ENCODE data around the gene PRKACB. TPM values are rescaled to one million over a fixed set of nuclear protein-coding genes. Genes with fewer than 3 reads are reported as not detected.
A peak's percentile ranks its signal among the peaks of the same experiment; 100 is the strongest.

The PRKACB gene
- total RNA-seq, 2 donors from 2014 or later = 72.8 to 77.6 TPM

DNA sequence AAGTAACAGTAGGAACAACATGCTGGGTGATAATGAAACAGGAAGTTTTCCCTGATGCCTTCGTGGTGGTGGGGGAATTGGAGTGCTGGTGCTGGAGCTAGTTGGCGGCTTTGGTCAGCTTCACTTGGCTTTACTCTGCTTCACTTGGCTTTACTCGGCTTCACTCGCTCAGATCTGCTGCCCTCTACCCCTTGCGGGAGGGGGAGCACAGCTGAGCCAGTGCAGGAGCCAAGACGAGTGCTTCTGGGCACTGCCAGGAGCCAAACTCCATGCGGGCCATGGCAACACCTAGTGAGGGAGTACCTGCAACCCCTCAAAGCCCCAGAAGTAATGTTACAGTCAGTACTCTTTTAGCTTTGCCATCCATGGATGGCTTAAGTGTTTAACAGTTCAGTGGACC, 10.6 kb upstream of the PRKACB start:
- peaks cover 9% of the 10 kb centered on the region for H3K4me1 Mint-ChIP-seq
- no peak overlapping the region for H3K27ac Mint-ChIP-seq
- DNase-seq (no peak), ATAC-seq (no peak)
- peaks cover 2% of the 10 kb centered on the region for H3K36me3 Mint-ChIP-seq (ENCODE audit: low read depth)
- H3K9me3 ChIP-seq (ENCODE audit: control insufficient read depth, low read length, poor library complexity, severe bottlenecking) = no peaks in the 10 kb centered on the region
- peaks cover 6% of the 10 kb centered on the region for H3K27me3 Mint-ChIP-seq
- H3K4me3 Mint-ChIP-seq = no peak overlapping the region

DNA sequence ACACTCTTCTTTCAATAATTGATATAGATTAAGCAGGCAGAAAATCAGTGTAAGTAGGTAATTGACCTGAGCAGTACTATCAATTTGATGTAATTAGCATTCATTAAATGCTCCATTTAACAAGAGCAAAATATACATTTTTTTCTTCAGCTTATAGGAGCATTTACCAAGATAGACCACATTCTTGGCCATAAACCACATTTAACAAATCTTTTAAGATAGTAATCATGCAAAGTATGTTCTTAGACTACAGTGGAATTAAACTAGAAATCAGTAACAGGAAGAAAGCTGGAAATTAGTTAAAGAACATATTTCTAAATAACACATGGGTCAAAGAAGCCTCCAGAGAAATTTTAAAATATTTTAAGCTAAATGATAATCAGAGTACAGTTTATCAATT, 8.7 kb upstream of the PRKACB start:
- no peak overlapping the region for H3K27ac Mint-ChIP-seq
- no peaks in the 10 kb centered on the region for H3K36me3 Mint-ChIP-seq (ENCODE audit: low read depth)
- H3K4me3 Mint-ChIP-seq = no peak overlapping the region
- H3K9me3 ChIP-seq (ENCODE audit: control insufficient read depth, low read length, poor library complexity, severe bottlenecking) = no peaks in the 10 kb centered on the region
- H3K27me3 Mint-ChIP-seq = peaks cover 6% of the 10 kb centered on the region
- ATAC-seq (no peak), DNase-seq (no peak)
- peaks cover 9% of the 10 kb centered on the region for H3K4me1 Mint-ChIP-seq

- Mint-ChIP-seq H3K4me3 (no peak overlapping the region), H3K27ac (peak overlapping the region; percentile 67), H3K36me3 (ENCODE audit: low read depth) (no peaks in the 10 kb centered on the region), H3K27me3 (no peaks in the 10 kb centered on the region), H3K4me1 (peaks cover 13% of the 10 kb centered on the region)
- ATAC-seq (no peak), DNase-seq (no peak)
- H3K9me3 ChIP-seq (ENCODE audit: control insufficient read depth, low read length, poor library complexity, severe bottlenecking) = no peaks in the 10 kb centered on the region
These were observed 2.7 kb upstream of the PRKACB start for GRCh38 chr1:84141182-84142003.

GRCh38 chr1:84145068-84145467, 997 bp downstream of the PRKACB start:
- H3K27ac Mint-ChIP-seq = peak overlapping the region; percentile 97
- no peak for DNase-seq
- no peaks in the 10 kb centered on the region for H3K36me3 Mint-ChIP-seq (ENCODE audit: low read depth)
- no peaks in the 10 kb centered on the region for H3K27me3 Mint-ChIP-seq
- H3K4me1 Mint-ChIP-seq = peaks cover 19% of the 10 kb centered on the region
- H3K9me3 ChIP-seq (ENCODE audit: control insufficient read depth, low read length, poor library complexity, severe bottlenecking) = no peaks in the 10 kb centered on the region
- peak; percentile 46 for ATAC-seq
- peak overlapping the region; percentile 93 for H3K4me3 Mint-ChIP-seq

DNA sequence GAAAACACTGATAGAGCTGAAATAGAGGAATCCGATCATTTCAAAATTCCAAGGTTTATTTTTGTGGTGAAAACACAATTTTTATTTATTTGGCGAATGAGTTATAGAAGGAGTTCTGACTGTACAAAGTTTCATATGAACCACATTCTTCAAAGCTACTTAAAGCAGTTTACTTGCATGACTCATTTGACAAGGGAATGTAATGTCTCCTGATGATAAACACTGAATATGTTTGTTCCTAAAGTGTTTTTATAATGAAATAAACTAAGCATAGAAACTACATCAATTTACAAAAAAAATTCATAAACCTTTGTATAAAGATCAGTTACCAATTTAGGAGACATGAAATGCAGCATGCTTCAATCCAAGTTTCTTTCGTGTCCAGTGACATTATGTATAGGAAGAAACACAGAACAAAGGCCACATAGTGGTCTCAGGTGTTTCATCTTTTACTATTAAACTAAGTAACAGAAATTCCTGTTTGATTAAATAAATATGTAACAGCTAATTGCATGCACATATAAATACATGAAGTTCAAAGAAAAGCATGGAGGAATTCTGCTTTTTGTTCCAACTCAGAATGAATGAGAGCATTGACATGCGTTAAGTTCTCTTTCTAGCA, 2.5 kb downstream of the PRKACB start:
- DNase-seq (no peak), ATAC-seq (no peak)
- Mint-ChIP-seq H3K27me3 (no peaks in the 10 kb centered on the region), H3K36me3 (ENCODE audit: low read depth) (peaks cover 2% of the 10 kb centered on the region), H3K4me1 (peaks cover 25% of the 10 kb centered on the region), H3K27ac (peak overlapping the region; percentile 97), H3K4me3 (peak overlapping the region; percentile 93)
- no peaks in the 10 kb centered on the region for H3K9me3 ChIP-seq (ENCODE audit: control insufficient read depth, low read length, poor library complexity, severe bottlenecking)

- Mint-ChIP-seq H3K27me3 (no peaks in the 10 kb centered on the region), H3K4me3 (no peak overlapping the region), H3K4me1 (peaks cover 36% of the 10 kb centered on the region), H3K36me3 (ENCODE audit: low read depth) (peaks cover 8% of the 10 kb centered on the region), H3K27ac (no peak overlapping the region)
- no peaks in the 10 kb centered on the region for H3K9me3 ChIP-seq (ENCODE audit: control insufficient read depth, low read length, poor library complexity, severe bottlenecking)
- DNase-seq = no peak
- ATAC-seq = no peak
These were observed 4.7 kb downstream of the PRKACB start for GRCh38 chr1:84148758-84149157.

GRCh38 chr1:84152649-84153056, 8.6 kb downstream of the PRKACB start:
- ATAC-seq = peak; percentile 21
- Mint-ChIP-seq H3K36me3 (ENCODE audit: low read depth) (peaks cover 9% of the 10 kb centered on the region), H3K4me3 (peak overlapping the region; percentile 62), H3K4me1 (peaks cover 51% of the 10 kb centered on the region), H3K27me3 (no peaks in the 10 kb centered on the region), H3K27ac (no peak overlapping the region)
- no peak for DNase-seq
- no peaks in the 10 kb centered on the region for H3K9me3 ChIP-seq (ENCODE audit: control insufficient read depth, low read length, poor library complexity, severe bottlenecking)

DNA sequence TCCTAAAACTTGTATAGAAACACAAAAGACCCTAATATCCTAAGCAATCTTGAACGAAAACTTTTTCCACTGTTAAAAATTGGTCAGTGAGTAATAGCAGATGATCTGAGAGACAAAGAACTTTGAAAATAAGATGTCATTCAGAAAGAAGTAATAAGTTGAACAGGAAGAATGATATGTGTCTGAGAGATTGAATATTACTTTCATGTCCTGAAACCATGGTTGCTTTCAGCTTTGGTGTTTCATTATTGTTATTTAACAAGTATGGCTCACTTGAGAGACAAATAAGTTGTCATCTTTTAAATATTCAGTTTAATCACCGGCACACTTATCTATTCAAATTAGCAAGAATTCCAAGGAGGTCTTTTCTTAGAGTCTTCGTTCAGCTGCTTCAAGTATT, 11.4 kb downstream of the PRKACB start:
- ATAC-seq = no peak
- no peaks in the 10 kb centered on the region for H3K9me3 ChIP-seq (ENCODE audit: control insufficient read depth, low read length, poor library complexity, severe bottlenecking)
- H3K27ac Mint-ChIP-seq = no peak overlapping the region
- H3K27me3 Mint-ChIP-seq = no peaks in the 10 kb centered on the region
- H3K4me1 Mint-ChIP-seq = peaks cover 57% of the 10 kb centered on the region
- H3K4me3 Mint-ChIP-seq = no peak overlapping the region
- H3K36me3 Mint-ChIP-seq (ENCODE audit: low read depth) = peaks cover 9% of the 10 kb centered on the region
- no peak for DNase-seq

DNA sequence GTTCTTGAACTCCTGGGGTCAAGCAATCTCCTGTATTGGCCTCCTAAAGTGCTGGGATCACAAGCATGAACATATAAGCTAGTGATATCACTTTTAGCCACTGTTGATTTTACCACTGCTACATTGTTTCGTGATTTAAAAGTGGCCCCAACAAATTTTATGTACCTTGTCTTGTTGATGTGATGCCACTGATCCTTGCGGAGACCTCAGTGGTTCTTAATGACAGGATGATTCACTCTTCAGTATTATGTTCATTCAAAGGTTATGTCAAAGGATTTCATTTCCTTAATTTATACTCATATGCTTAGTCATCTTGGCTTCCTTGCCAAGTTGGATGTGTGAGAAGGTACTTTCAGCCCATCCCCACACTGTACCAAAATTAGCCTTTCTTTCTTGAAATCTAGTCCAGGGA, 12.1 kb downstream of the PRKACB start:
- DNase-seq (no peak), ATAC-seq (peak; percentile 32)
- Mint-ChIP-seq H3K4me3 (no peak overlapping the region), H3K27ac (no peak overlapping the region), H3K27me3 (no peaks in the 10 kb centered on the region), H3K4me1 (peaks cover 57% of the 10 kb centered on the region), H3K36me3 (ENCODE audit: low read depth) (peaks cover 8% of the 10 kb centered on the region)
- H3K9me3 ChIP-seq (ENCODE audit: control insufficient read depth, low read length, poor library complexity, severe bottlenecking) = no peaks in the 10 kb centered on the region

DNA sequence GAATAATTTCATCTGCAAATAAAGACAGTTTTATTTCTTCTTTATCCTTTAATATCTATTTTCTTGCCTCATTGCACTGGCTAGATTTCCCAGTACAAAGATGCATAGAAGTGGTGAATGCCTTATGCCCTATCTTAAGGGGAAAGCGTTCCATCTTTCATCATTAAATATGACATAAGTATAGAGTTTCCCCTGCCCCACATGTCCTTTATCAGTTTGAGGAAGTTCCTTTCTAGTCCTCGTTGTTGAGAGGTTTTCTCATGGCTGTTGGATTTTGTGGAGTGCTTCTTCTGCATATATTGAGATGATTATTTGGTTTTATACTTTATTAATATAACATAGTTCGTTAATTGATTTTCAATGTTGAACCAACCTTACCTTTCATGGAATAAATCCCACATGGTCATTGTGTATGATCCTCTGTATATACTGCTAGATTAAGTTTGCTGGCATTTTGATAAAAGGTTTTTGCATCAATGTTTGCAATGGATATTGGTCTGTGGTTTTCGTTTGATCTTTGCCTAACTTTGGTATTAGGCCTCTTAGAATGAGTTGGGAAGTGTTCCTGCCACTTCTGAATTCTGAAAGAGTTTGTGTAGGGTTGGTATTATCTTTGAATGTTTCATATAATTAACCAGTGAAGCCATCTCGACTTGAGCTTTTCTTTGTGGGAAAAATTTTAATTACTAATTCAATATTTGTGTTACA, 15.6 kb downstream of the PRKACB start:
- H3K4me1 Mint-ChIP-seq = peaks cover 56% of the 10 kb centered on the region
- no peak for DNase-seq

DNA sequence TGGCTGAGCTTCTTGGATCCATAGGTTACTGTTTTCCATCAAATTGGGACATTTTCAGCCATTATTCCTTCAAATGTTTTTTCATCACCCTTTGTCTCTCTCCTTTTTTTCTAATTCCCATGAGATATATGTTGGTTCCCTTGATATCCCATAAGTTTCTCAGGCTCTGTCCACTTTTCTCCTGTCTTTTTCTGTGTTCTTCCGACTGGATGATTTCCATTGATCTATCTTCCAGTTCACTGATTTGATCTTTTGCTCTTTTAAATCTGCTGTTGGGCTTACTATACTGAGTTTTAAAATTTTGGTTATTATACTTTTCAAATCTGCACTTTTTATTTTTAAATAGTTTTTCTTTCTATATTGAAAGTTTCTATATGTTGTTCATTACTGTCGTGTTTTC, 18.2 kb downstream of the PRKACB start:
- no peak overlapping the region for H3K27ac Mint-ChIP-seq
- ATAC-seq (no peak), DNase-seq (no peak)
- peaks cover 3% of the 10 kb centered on the region for H3K36me3 Mint-ChIP-seq (ENCODE audit: low read depth)
- peaks cover 47% of the 10 kb centered on the region for H3K4me1 Mint-ChIP-seq
- no peak overlapping the region for H3K4me3 Mint-ChIP-seq
- H3K27me3 Mint-ChIP-seq = no peaks in the 10 kb centered on the region
- H3K9me3 ChIP-seq (ENCODE audit: control insufficient read depth, low read length, poor library complexity, severe bottlenecking) = no peaks in the 10 kb centered on the region

More for the DNA sequence above, 15.6 kb downstream of the PRKACB start:
- H3K4me3 Mint-ChIP-seq = no peak overlapping the region
- H3K36me3 Mint-ChIP-seq (ENCODE audit: low read depth) = peaks cover 3% of the 10 kb centered on the region
- H3K9me3 ChIP-seq (ENCODE audit: control insufficient read depth, low read length, poor library complexity, severe bottlenecking) = no peaks in the 10 kb centered on the region
- H3K27ac Mint-ChIP-seq = no peak overlapping the region
- H3K27me3 Mint-ChIP-seq = no peaks in the 10 kb centered on the region
- ATAC-seq = no peak

DNA sequence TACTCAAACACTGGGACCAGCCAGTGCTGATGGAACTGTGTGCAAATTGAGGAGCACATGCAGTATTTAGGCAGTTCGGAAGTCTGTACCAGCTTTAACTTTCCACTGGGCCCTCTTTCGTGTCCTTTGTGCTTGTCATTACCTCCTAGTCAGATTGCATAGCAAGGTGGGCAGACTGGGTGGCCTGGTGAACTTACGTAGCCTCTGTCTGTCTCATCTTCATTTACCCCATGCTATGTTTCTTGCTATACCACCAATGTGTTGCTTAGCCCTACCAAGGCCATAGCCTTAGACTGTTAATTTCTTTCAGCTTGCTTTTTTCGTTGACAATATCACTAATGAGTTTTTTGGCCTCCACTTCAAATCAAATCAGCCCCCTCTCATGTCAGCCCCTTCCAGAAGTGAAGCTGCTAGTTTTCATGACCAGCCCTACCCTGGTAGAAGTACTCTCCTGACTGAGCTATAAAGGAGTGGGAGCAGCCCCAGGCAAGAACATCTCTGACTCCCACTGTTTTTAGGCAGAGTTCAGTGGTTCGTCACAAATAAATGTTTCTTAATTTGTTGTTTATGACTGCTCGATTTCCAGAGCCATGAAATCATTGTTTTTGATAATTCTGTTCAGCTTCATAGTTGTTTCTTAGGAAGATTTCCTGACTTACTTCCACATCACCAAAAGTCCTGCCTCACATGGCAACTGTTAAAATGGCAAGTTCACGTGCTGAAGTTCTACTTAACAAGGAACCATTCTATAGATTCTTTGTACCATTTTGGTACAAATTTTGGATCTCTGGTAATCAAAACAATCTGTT, 19.3 kb downstream of the PRKACB start:
- H3K4me3 Mint-ChIP-seq = peak overlapping the region; percentile 28
- no peak for ATAC-seq

DNA sequence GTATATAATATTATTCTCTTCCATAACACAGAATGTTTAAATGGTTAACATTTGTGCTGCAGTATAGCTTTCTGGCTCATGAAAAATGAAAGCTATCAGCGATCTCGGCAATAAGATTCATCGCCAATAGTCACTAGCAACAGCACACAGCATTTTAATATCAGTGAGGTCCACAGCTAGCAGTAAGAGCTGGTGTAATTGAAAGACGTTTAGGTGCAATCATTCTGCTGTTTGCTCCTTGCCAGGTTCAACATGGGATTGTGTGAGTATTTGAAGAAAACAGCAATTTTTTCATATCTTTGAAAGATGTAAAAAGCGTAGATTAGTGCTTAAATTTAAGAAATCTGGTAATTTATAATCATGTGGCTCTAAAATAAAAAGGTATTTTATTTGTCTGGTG, 20.1 kb downstream of the PRKACB start:
- no peaks in the 10 kb centered on the region for H3K9me3 ChIP-seq (ENCODE audit: control insufficient read depth, low read length, poor library complexity, severe bottlenecking)
- peaks cover 2% of the 10 kb centered on the region for H3K36me3 Mint-ChIP-seq (ENCODE audit: low read depth)
- H3K4me3 Mint-ChIP-seq = peak overlapping the region; percentile 12
- no peak overlapping the region for H3K27ac Mint-ChIP-seq
- ATAC-seq (no peak), DNase-seq (no peak)
- no peaks in the 10 kb centered on the region for H3K27me3 Mint-ChIP-seq
- H3K4me1 Mint-ChIP-seq = peaks cover 54% of the 10 kb centered on the region

More for the DNA sequence above, 19.3 kb downstream of the PRKACB start:
- H3K36me3 Mint-ChIP-seq (ENCODE audit: low read depth) = peaks cover 2% of the 10 kb centered on the region
- no peaks in the 10 kb centered on the region for H3K9me3 ChIP-seq (ENCODE audit: control insufficient read depth, low read length, poor library complexity, severe bottlenecking)
- no peak overlapping the region for H3K27ac Mint-ChIP-seq
- no peak for DNase-seq
- peaks cover 48% of the 10 kb centered on the region for H3K4me1 Mint-ChIP-seq
- no peaks in the 10 kb centered on the region for H3K27me3 Mint-ChIP-seq
